Naive B cell (primary cell): Measurements from ENCODE around the gene GMEB2. TPM values are rescaled to one million over a fixed set of nuclear protein-coding genes. Genes with fewer than 3 reads are reported as not detected.

ENCODE experiments used
- ATAC-seq, 2 donors: fragments of 150-1000 bp; cut with Tn5 transposase; 2 replicates each; pipeline ENCODE4 v1.10.0; 2021; ENCODE audit warnings: low read depth in 2 of 2, mild to moderate bottlenecking in 2 of 2, moderate library complexity in 2 of 2
- DNase-seq: peaks from one replicate; pipeline ENCODE4 v3.0.0; 2022
- H3K27ac Mint-ChIP-seq, 6 donors: one replicate each; pipeline ENCODE4 v1.8.0; 2020 to 2022; ENCODE audit warnings: mild to moderate bottlenecking in 6 of 6, mixed read lengths in 6 of 6, moderate library complexity in 5 of 6, inconsistent platforms in 2 of 6
- H3K27me3 Mint-ChIP-seq, 3 donors: one replicate each; pipeline ENCODE4 v1.8.0; 2021 to 2022; ENCODE audit warnings: mixed read lengths in 3 of 3, mild to moderate bottlenecking in 1 of 3
- H3K36me3 Mint-ChIP-seq, 2 donors: one replicate each; pipeline ENCODE4 v1.8.0; 2020 to 2022; ENCODE audit warnings: mixed read lengths in 2 of 2, inconsistent platforms in 1 of 2, mild to moderate bottlenecking in 1 of 2
- H3K4me1 Mint-ChIP-seq, 3 donors: one replicate each; pipeline ENCODE4 v1.8.0; 2020 to 2022; ENCODE audit warnings: mixed read lengths in 3 of 3, inconsistent platforms in 1 of 3, mild to moderate bottlenecking in 1 of 3, moderate library complexity in 1 of 3
- H3K4me3 Mint-ChIP-seq, 8 donors: one replicate each; pipeline ENCODE4 v1.8.0; 2020 to 2022; ENCODE audit warnings: mild to moderate bottlenecking in 8 of 8, mixed read lengths in 8 of 8, moderate library complexity in 8 of 8, inconsistent platforms in 2 of 8
- H3K9me3 Mint-ChIP-seq, 7 donors: one replicate each; pipeline ENCODE4 v1.8.0; 2020 to 2022; ENCODE audit warnings: mixed read lengths in 7 of 7, mild to moderate bottlenecking in 5 of 7, inconsistent platforms in 2 of 7, moderate library complexity in 1 of 7
- polyA plus RNA-seq, 6 donors: library from polyadenylated mRNA; unstranded; fragments of 300-500 nt; fragmentation: Illumina TruSeq; gene quantifications; one replicate each; pipeline ENCODE4 v1.2.3, GENCODE V29; 2021; ENCODE audit warnings: low read depth in 6 of 6

Gene GMEB2
- polyA plus RNA-seq, 6 donors from 2014 or later, result 3.1 to 16.0 (median 8.6) TPM

- peak overlapping the region in 2 of 6 donors; percentile 89 to 96 for H3K27ac Mint-ChIP-seq
- peaks cover 0 to 6% of the 10 kb centered on the region in 2 donors for H3K36me3 Mint-ChIP-seq
- DNase-seq (no peak), ATAC-seq (no peak)
- H3K27me3 Mint-ChIP-seq, result no peaks in the 10 kb centered on the region
- H3K4me1 Mint-ChIP-seq, result peaks cover 23 to 41% (median 38%) of the 10 kb centered on the region in 3 donors
- H3K9me3 Mint-ChIP-seq, result peaks cover 0 to 2% (median 0%) of the 10 kb centered on the region in 7 donors
- H3K4me3 Mint-ChIP-seq, result peak overlapping the region in 4 of 8 donors; percentile 3 to 57 (median 32)
Observed at GRCh38 chr20:63555661-63556381, 71.1 kb downstream of the GMEB2 start.

- Mint-ChIP-seq H3K4me3 (peak overlapping the region; percentile 79 to 94 (median 90)), H3K9me3 (no peaks in the 10 kb centered on the region), H3K27ac (peak overlapping the region; percentile 88 to 98 (median 96)), H3K4me1 (peaks cover 25 to 52% (median 40%) of the 10 kb centered on the region in 3 donors), H3K27me3 (peaks cover 0 to 6% (median 0%) of the 10 kb centered on the region in 3 donors), H3K36me3 (no peaks in the 10 kb centered on the region)
- ATAC-seq (peak; percentile 17 to 34), DNase-seq (peak; percentile 60)
Observed at GRCh38 chr20:63554361-63555278, 72.3 kb downstream of the GMEB2 start.

DNA sequence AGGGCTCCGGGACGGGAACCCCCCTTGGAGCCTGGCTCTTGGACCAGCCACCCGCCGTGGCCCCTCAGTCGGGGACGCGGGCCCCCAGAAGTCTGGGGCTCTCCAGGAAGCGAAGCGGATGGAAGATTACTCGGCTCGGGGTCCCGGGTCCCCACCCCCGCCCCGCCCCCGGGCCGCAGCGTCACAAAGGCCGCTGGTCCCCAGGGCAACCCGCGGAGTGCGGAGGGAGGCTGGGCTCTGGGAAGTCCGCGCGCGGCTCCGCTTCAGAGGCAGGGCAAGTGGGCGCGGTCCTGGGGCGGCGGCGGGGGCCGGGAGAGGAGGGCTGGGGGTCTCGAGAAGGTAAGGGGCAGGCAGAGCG, 73.0 kb downstream of the GMEB2 start, which contains the start of gene FNDC11:
TSS of gene FNDC11 (plus strand) at position 227 of the 358 bp plus-strand sequence. CDS start 1,505 bp downstream, outside the sequence.
- DNase-seq, result peak; percentile 74
- peak within 1 kb of the TSS; percentile 96 to 98 (median 97) for H3K27ac Mint-ChIP-seq
- peaks cover 0 to 6% (median 0%) of the 10 kb centered on the region in 3 donors for H3K27me3 Mint-ChIP-seq
- peak; percentile 52 to 57 for ATAC-seq
- peak within 1 kb of the TSS; percentile 79 to 94 (median 90) for H3K4me3 Mint-ChIP-seq
- no peaks in the 10 kb centered on the region for H3K9me3 Mint-ChIP-seq
- no peaks in the 10 kb centered on the region for H3K36me3 Mint-ChIP-seq
- peaks cover 30 to 57% (median 47%) of the 10 kb centered on the region in 3 donors for H3K4me1 Mint-ChIP-seq

DNA sequence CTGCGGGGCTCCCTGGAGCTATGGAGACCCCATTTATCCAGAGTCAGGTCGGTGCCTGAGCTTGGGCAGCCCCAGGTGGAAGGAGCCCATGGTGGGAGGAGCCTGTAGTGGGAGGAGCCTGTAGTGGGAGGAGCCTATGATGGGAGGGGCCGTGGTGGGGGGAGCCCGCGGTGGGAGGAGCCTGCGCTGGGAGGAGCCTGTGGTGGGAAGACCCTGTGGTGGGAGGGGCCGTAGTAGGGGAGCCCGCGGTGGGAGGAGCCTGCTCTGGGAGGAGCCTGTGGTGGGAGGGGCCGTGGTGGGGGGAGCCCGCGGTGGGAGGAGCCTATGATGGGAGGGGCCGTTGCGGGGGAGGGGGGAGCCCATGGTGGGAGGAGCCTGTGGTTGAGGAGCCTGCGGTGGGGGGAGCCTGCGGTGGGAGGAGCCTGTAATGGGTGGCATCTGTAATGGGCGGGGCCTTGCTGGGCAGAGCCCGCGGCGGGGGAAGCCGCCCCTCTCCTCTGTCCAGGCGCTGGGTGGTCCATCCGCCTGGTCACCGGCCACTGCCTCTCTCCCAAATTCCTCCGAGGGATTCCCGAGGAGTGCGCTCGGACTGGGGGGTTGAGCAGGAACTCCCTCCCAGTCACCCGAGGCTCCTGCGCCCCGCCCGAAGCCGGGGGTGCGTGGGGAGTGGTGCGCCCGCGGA, 73.5 kb downstream of the GMEB2 start:
- peaks cover 34 to 61% (median 52%) of the 10 kb centered on the region in 3 donors for H3K4me1 Mint-ChIP-seq
- ATAC-seq, result peak; percentile 43 to 52
- peak; percentile 87 for DNase-seq
- no peaks in the 10 kb centered on the region for H3K9me3 Mint-ChIP-seq
- H3K27ac Mint-ChIP-seq, result peak overlapping the region; percentile 82 to 98 (median 97)
- peak overlapping the region; percentile 79 to 94 (median 88) for H3K4me3 Mint-ChIP-seq
- H3K27me3 Mint-ChIP-seq, result peaks cover 0 to 6% (median 0%) of the 10 kb centered on the region in 3 donors
- no peaks in the 10 kb centered on the region for H3K36me3 Mint-ChIP-seq

DNA sequence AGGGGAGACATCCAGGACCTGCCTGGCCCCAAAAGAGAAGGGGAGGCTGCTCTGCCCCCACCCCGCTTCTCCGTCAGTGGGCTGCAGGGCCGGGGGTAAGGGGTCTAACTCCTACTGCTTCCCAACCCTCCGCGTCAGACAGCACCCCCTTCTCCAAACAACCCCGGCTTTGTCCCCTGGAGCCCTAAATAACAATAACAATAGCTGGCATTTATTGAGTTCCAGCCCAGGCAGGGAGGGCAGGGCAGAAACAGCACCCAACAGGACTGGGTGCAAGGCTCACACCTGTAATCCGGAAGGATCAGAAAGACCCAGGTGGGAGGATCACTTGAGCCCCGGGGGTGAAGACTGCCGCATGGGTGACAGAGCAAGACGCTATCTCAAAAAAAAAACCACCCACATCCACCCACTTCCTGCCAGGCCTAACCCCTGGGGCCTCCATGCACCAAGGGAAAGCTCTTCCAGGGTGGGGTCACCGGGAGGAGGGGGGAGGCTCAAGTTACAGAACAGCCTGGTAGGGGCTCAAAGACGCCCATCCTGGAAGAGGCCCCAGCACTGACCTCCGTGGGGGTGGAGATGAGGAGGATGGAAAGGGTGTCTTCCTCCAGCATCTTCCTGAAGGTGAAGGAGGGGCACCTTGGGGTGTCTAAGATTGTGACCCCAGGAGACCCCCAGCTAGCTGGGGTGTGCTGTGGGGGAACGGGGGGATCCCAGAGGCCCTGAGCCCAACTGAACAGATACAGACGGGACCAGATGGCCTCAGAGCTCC, 74.2 kb downstream of the GMEB2 start:
- ATAC-seq, result peak; percentile 61 to 62
- peaks cover 34 to 61% (median 53%) of the 10 kb centered on the region in 3 donors for H3K4me1 Mint-ChIP-seq
- peaks cover 0 to 6% (median 0%) of the 10 kb centered on the region in 3 donors for H3K27me3 Mint-ChIP-seq
- peak overlapping the region; percentile 79 to 94 (median 86) for H3K4me3 Mint-ChIP-seq
- DNase-seq, result peak; percentile 78
- no peaks in the 10 kb centered on the region for H3K36me3 Mint-ChIP-seq
- no peaks in the 10 kb centered on the region for H3K9me3 Mint-ChIP-seq
- peak overlapping the region; percentile 82 to 98 (median 97) for H3K27ac Mint-ChIP-seq

DNA sequence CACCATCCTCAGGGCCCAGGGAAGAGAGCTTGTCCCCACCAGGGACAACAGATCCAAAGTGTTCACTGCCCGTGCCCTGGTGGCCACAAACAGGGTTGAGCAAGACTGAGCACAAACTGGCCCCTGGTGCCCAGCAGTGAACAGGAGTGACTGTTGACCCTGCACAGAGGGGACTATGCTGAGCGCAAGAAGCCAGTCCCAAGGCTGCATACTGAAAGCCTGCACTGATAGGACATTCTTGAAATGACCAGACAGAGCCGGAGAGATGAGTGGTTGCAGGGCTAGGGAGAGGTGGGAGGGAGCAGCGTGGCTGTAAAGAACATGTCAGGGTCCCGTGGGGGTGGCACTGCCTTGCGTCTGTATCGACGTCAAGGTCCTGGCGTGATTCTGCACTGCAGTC, 75.8 kb downstream of the GMEB2 start:
- Mint-ChIP-seq H3K27me3 (peaks cover 0 to 6% (median 0%) of the 10 kb centered on the region in 3 donors), H3K9me3 (no peaks in the 10 kb centered on the region), H3K4me3 (peak overlapping the region in 1 of 8 donors; percentile 34), H3K4me1 (peaks cover 33 to 62% (median 53%) of the 10 kb centered on the region in 3 donors), H3K36me3 (no peaks in the 10 kb centered on the region), H3K27ac (peak overlapping the region in 3 of 6 donors; percentile 66 to 97 (median 90))
- DNase-seq, result no peak
- ATAC-seq, result no peak

- H3K36me3 Mint-ChIP-seq, result no peaks in the 10 kb centered on the region
- DNase-seq, result no peak
- H3K4me1 Mint-ChIP-seq, result peaks cover 42 to 68% (median 66%) of the 10 kb centered on the region in 3 donors
- H3K27me3 Mint-ChIP-seq, result peaks cover 0 to 6% (median 0%) of the 10 kb centered on the region in 3 donors
- no peak for ATAC-seq
- H3K9me3 Mint-ChIP-seq, result no peaks in the 10 kb centered on the region
- peak overlapping the region in 4 of 6 donors; percentile 20 to 79 (median 56) for H3K27ac Mint-ChIP-seq
- peak overlapping the region in 3 of 8 donors; percentile 39 to 84 (median 50) for H3K4me3 Mint-ChIP-seq
Observed at GRCh38 chr20:63549679-63550282, 77.1 kb downstream of the GMEB2 start.

DNA sequence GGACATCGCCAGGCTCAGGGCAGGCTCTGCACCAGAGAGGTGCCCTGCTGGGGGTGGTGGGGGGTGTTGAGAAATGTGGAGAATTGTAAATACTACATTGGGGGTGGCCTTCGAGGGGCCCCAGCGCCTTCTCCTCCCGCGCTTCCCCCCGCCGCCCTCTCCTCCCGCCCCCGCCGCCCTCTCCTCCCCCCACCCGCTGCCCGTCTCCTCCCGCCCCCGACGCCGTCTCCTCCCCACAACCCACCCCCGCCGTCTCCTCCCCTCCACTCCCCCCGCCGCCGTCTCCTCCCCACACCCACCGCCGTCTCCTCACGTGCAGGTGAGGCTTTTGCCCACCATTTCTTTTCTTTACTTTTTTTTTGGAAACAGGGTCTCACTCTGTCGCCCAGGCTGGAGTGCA, 77.9 kb downstream of the GMEB2 start:
- H3K27ac Mint-ChIP-seq, result peak overlapping the region in 2 of 6 donors; percentile 51 to 79
- peaks cover 46 to 63% (median 61%) of the 10 kb centered on the region in 3 donors for H3K4me1 Mint-ChIP-seq
- H3K4me3 Mint-ChIP-seq, result peak overlapping the region in 2 of 8 donors; percentile 39 to 42
- H3K9me3 Mint-ChIP-seq, result no peaks in the 10 kb centered on the region
- ATAC-seq (no peak), DNase-seq (no peak)
- H3K27me3 Mint-ChIP-seq, result peaks cover 0 to 6% (median 0%) of the 10 kb centered on the region in 3 donors
- no peaks in the 10 kb centered on the region for H3K36me3 Mint-ChIP-seq

- ATAC-seq, result no peak
- H3K27me3 Mint-ChIP-seq, result peaks cover 0 to 6% (median 0%) of the 10 kb centered on the region in 3 donors
- no peak for DNase-seq
- H3K27ac Mint-ChIP-seq, result peak overlapping the region in 2 of 6 donors; percentile 47 to 72
- no peaks in the 10 kb centered on the region for H3K36me3 Mint-ChIP-seq
- peak overlapping the region in 1 of 8 donors; percentile 24 for H3K4me3 Mint-ChIP-seq
- H3K4me1 Mint-ChIP-seq, result peaks cover 50 to 66% (median 63%) of the 10 kb centered on the region in 3 donors
- H3K9me3 Mint-ChIP-seq, result no peaks in the 10 kb centered on the region
Observed at GRCh38 chr20:63548542-63548941, 78.4 kb downstream of the GMEB2 start.

- Mint-ChIP-seq H3K4me3 (peak within 1 kb of the TSS in 2 of 8 donors; percentile 24 to 34), H3K27me3 (peaks cover 0 to 6% (median 0%) of the 10 kb centered on the region in 3 donors), H3K9me3 (no peaks in the 10 kb centered on the region), H3K27ac (peak within 1 kb of the TSS in 1 of 6 donors; percentile 72), H3K4me1 (peaks cover 50 to 64% (median 58%) of the 10 kb centered on the region in 3 donors), H3K36me3 (no peaks in the 10 kb centered on the region)
- no peak for DNase-seq
- ATAC-seq, result no peak
Observed at GRCh38 chr20:63547725-63548480, 79.0 kb downstream of the GMEB2 start, which contains the start of gene SRMS. TSS of gene SRMS (minus strand) at chr20:63547749. CDS start at chr20:63547463, 286 bp downstream.
